Stimulated activated CD8-positive, alpha-beta memory T cell treated with anti-CD3 and anti-CD28 coated beads, Interleukin-4, amount 100 ng/mL, for 4 hours (primary cell): ENCODE results near the gene MARS1.
A peak's percentile ranks its signal among the peaks of the same experiment; 100 is the strongest.

ENCODE experiments used
- DNase-seq, 2 donors: peaks; one replicate each; pipeline ENCODE4 v3.0.0-alpha.2; 2020; ENCODE audit warnings: low read depth in 2 of 2, low spot score in 1 of 2

The MARS1 gene

DNA sequence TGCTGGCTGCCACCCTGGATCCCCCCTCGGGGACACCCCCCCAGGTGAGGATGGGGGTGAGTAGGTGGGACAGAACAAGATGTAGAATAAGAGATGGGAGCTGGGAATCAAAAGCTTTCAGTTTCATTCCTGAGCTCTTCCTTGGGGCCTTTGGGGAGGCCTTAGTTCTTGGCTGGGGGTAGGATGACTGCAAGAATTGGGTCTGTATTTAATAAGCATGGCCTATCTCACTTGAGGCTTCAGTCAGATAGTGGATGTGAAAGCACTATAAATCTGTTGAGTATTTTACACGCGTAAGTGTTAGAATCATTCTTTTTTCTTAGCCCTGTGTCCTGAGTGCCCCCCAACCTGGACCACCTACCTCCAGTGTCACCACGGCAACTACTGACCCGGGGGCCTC lies 39.3 kb downstream of the MARS1 start:
- DNase-seq, result no peak

DNA sequence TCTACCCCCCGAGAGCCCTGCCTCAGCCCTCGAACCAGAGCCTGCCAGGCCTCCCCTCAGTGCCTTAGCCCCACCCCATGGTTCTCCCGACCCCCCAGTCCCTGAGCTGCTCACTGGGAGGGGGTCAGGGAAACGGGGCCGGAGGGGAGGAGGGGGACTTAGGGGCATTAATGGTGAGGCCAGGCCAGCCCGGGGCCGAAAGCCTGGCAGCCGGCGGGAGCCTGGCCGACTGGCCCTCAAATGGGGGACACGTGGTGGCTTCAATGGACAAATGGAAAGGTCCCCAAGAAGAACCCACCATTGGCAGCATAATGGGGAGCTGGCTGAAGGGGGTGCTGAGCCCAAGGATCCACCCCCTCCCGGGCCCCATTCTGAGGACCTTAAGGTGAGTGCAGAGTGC lies 40.3 kb downstream of the MARS1 start:
- no peak for DNase-seq

DNA sequence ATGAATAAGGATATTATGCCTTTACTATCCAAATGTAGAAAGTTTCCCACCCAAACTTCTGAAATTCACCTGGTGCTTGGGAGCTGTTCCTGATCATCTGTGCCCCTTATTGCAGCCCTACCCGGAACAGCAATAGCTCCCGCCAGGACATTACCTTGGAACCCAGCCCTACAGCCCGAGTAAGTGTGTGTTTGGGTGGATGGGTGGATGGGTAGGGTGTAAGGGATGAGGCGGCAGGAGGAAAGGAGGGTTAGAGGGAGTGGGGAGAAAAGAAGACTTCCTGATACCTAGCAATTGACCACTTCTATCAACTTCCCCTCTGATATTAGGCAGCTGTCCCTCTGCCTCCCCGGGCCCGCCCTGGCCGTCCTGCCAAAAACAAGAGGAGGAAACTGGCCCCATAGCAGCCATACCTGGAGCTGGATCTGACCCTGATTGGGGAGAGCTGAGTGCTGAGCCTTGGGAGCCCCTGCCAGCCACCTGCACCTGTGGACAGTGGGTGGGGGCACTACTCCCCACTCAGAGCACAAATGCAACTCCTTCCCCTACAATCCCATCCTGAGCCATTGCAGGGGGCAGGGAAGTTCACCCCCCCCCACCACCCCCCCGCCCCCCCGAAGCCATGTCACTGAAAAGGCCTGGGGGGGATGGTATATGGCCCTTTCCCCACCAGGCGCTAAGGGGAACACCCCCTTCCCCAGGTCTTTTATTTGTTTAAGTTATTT lies 41.1 kb downstream of the MARS1 start:
- DNase-seq, result no peak

DNA sequence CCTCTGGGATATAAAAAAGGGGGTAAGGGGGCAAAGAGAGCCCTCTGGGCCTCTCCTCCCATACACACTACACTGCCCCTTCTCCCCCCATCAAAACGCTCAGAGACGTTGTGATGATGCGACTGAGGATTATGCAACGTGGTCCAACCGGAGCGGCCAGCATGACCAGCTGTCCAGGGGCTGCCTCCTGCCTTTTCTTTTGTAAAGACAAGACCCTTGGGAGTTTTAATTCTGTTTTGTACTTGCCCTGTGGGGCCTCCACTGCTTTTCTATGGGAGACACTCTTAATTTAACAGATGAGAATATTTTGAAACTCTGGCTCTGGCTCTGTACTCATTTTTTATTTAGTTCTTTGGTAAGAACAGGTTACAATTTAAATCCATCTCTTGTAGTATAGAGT lies 42.0 kb downstream of the MARS1 start:
- DNase-seq, result no peak

DNA sequence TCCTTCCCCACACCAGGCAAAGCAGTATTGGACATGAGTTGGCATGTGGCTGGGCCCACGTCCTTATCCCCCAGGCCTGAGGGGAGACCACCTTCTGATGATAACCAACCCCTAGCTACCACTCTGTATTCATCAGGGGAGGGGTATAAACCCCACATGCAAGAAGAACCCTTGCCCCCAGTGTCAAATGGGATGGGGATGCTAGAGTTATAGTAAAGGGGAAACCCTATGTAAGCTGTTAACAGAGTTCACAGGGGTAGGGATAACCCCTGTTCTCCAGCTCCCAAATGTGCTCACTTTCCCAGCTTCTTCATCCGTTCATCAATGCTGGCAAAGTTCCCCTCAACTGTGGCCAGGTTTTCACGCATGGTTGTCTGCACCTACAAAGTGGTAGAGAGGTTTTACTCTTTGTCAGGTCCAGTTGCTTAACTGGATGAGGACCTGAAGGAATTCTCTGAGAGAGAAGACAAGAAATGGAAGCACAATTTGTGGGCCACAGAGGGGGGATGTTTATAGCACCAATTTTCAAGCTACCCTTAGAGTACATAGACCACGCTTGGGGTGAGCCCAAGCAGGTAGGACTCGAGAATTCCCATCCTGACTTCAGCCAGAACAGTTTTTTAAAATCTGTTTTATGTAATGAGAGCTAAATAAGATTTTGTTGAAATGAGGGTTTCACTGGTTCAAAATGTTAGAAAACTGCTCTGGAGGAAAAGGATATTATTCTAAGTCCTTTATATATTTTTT lies 42.7 kb downstream of the MARS1 start:
- no peak for DNase-seq

DNA sequence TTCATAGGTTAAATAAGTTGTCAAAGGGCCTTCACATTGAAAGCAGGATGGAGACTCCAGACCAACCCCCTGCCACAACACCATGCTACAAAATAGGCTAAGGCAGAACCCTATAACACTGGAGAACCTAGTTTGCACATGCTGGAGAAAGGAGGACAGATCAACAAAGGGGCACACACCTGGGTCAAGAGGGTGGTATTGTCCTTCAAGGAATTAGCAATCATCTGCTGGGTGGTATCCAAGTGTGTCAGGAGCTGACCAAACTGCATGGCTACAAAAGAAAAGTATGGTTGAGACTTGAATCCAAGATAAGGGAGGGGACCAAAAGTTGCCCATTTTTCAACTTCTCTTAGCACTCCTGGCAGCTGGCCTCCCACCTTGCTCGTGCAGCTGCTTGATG lies 44.0 kb downstream of the MARS1 start:
- DNase-seq, result no peak

DNA sequence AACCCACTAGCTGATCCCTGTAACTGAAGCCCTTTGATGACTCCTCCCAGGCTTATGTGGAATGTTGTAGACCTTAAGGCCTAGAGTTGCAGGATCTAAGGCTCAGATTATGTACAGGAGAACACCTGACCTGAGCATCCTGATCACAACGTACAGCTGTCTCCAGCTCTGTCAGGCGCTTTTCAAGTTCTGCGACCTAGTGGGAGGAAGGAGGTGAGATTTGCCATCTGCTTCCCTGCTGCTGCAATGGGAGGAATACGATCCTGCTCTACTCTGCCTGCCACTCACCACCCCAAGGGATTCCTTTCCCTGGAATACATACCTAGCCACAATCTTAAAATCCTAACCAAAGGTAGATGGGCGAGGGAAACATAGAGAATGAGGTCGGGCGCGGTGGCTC lies 45.2 kb downstream of the MARS1 start:
- no peak for DNase-seq

DNA sequence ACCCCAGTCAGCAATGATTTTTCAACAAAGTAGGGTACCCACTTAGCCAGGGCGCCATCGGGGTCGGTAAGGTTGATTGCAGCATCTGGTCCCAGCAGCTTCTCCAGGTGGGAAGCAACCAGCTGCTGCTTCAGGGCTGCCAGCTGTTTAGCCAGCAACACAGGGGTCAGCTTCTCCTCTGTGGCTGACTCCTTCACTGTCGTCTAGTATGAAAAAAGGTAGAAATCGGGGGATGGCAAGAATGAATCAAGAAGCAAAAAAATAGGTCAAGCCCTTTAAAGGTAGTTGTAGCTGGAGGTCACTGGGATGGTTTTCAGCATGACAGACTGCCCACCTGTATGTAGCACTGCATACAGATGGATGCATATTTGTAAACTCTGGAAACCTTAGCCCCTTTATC lies 46.4 kb downstream of the MARS1 start:
- DNase-seq, result no peak

DNA sequence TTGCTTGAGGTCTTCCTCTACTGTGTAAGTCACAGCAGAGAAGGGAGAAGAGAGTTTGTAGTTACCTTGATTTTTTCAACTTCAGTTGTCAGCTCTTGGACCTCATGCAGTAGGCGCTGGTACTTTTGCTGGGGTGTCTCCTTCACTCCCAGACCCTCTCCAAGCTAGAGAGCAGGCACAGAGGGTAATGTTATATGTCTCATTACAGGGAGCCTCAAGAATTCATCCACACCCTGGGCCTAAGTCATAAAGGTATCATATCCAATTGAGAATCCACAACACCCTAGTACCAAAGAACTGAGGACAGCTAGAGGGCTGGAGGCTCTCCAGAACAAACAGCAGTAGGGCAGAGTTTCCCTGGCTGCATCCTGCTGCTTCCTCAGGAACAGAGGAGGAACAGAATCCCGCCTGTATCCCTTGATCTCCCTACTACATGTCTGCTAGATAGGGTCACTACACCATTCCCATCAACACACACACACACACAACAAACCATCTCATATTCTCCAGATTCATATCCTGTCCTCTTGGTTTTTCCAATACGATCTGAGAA lies 47.2 kb downstream of the MARS1 start:
- no peak for DNase-seq

DNA sequence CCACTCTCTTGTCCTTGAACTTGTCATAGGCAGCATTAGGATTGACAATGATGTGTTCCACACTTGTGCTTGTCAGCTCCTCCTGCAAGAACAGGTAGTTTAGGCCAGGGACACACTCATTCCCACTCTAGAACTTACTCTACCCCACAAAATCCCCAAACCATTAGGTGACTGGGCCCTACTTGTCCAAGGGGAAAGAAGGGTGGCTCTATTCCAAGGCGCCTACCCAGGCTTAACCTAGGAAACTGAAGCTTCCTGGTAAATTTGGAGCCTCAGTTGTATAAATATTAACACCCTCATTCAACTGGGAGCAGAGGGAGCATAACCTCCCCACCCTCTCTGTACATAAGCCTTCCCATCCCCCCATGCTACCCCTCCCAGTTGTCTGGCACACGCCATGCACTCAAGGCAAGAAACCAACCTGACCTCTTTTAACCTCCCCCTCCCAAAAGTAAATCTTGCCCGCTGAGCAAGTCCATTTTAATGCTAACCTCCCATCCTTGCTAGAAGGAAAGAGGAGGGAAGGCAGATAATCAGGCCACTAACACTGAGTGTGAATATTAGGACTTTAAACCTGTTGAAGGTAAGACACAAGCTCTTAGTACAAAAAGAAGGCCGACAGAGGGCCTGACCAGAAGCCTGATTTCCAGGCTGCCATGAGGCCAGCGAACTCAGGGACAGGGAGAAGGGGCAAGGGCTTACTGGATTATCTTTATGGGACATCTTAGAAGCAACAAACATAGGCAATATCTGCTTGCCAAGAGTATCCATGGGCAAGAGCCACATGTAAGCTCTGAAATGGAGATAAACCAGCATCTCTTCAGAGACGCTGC lies 48.1 kb downstream of the MARS1 start:
- no peak for DNase-seq

DNA sequence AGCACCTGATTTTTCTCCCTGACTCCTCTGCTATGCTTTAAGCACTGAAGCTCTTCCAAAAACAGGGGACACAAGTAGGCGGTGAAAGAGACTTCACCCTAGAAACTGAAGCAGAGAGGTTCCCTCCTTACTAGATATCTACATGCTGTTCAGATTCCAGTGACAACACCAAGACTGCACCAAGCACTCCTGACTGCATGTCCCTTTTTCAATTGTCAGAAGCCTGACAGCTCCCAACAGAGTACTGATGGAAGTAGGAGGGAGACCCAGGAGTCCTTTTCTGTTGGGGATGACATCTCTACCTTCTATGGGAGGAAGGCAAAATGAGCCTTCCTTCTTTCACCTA lies 48.7 kb downstream of the MARS1 start:
- DNase-seq, result no peak

DNA sequence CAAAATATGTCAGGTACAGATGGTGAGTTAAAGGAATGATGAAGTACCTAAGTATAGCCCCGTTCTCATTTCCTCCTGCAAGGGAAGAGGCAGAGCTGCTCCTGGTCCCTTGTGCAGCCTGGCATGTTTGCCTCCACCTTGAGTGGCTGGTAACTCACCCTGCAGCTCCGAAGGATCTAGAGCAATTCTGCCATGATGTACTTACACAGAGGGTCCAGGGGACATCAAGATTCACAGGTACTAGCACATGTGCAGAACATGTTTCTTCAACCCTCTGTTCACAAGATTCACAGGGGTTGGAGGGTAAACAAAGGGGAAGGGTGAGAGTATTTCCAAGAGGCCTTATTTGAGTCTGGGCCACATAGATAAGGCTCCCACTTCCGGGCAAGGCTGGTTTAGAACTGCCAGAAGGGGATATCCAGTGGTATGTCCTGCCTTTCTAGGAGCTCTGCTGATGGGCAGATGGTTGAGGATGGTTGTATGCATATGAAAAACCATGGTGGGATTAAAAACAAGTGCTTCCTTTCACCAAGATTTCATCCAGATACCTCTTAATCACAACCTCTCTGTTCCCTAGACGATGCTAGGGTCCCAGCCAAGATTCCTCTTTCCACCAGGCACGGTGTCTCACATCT lies 51.4 kb downstream of the MARS1 start:
- no peak for DNase-seq

DNA sequence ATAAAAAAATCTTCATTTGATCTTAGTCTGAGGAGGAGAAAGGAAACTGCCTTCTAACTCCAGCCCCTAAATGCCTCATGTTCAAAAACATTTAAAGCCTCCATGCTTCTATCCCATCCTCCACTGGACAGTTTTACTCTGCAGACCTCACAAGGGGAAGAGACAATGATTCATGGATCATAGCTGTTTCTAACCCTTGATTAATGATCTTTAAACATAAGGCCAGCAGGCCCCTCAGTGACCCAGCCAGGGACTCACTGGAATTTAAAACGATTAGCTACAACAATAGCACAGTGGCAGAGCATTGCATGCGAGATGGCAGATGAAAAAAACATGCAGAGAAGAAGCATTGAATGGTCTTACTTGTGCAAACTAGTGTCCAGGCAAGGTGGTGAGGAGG lies 53.1 kb downstream of the MARS1 start:
- DNase-seq, result no peak

DNA sequence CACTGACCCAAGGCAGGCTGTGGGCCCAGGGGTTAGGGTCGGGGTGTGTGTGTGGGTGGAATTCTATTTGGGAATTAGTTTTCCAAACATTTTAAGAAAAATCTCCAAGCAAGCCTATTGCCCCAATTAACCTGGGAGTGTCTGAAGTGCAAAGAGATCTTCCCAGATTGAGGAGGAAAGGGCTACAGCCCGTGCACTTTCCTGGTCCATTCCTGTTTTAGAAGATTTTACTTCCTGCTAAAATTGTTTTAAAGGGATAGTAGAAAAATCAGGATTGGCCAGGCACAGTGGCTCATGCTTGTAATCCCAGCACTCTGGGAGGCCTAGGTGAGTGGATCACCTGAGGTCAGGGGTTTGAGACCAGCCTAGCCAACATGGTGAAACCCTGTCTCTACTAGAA lies 53.8 kb downstream of the MARS1 start:
- no peak for DNase-seq

DNA sequence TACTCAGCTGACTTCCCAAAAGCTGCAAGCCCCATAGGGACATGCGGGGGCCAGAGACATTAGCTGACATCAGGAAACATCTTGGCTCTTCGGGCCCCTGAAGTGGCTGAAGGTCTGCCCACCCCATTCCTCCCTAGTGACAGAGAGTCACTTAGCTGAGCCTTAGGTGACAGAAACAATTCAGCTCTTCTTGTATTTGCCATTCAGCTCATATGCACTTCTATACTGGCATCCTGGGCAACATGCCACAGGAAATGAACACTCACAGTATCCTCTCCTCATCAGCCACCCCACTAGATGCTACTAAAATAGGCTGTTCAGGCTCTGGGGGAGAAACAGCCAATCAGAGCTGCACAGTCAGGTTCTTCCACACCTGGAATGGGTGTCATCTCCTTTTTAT lies 55.7 kb downstream of the MARS1 start:
- no peak for DNase-seq

DNA sequence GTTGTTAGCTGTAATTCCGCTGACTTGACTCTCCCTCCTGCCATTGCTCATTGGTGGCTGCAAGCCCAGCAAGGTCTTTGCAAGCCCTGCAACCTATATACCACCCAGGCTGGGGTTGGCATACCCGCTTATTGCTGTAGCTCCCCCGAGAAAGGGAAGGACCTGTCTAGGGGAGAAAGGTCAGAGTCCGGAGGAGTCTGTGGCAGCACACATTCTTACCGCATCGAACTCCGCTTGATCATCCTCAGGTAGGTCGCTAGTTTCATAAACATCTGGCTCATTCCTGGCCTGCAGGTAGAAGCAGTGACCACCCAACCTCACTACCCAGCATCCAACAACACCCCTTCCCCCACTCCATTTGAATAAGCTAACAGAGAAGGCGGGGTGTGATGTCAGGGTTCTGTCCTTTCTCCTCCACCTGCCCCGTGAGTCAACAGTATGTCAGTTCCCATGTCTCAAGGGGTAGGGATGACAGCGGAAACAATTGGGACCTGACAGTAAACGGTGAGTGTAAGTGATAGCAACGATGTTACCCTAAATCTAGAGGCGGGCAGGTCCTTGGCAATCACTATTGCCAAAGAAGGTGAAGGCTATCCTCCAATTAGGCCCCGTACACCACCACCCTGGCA lies 58.1 kb downstream of the MARS1 start:
- no peak for DNase-seq

DNA sequence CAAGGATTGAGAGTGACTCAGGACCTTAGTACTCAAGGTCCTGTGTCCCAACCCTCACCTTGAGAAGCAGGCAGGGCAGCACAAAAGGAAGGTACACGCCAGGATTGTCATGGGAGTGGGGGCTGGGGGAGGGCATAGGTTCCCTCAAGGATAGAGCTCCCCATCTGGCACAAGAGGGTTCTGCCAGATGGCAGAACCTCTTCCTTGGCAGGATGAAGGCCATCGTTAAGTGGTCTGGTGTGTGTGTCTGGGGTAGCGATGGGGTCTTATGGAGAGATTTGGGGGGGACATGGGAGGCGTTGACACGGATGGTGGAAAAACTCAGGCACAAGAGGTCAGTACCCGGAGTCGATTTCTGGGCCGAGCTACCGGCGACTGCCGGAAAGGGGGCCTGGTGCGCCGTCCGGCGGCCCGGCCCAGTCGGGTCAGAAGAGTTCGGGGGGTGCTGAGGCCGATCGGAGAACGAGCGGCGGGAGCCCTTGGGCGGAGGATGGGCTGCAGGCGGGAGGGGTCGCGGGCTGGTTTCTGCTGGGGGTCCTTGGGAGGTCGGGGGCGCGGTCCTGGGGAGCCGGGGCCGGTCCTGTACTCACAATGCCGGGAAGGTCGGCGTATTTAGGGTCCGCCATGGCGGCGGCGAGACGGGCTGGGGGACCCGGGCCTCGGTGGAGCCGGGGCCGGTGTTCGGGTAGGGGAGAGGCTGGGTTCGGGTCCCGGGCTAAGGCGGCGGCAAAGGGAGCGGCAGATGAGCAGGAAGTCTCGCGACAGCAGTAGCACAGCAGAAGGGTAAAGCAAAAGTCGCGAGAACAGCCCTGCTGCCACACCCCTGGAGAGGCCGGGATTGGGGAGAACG lies 58.8 kb downstream of the MARS1 start, which contains the start of gene DCTN2:
DCTN2 (minus strand) TSS at position 755 of the 850 bp plus-strand sequence; CDS start at position 626, 129 bp downstream.
- peak; percentile 76 to 90 for DNase-seq

DNA sequence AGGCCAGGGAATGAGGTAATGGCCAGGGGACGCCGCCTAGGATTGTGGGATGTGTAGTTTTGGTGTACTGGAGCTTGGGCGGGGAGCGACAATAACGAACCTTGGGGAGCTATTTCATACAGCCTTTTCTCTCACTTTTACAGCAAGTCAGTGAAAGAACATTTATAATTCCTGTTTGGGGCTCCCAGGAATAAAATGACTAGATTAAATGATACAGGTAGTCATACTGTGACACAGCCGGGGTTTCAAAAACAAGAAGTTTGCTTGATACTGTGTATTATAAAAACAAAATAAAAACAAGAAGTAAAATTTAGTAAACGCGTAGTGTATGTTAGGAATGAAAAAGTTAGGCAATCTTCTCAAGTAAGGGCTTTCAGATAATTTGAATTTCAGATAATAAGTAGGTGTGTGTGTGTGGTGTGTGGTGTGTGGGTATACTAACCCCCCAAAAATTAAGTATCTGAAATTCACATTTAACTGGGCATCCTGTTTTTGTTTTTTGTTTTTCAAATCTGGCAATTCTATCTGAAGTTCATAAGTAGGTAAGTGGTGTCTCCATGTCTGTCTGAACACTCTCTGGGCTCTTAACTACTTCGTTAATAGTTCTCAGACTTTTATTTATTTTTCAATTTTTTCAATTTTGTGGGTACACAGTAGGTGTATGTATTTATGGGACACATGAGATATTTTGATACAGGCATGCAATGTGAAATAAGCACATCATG lies 59.6 kb downstream of the MARS1 start:
- no peak for DNase-seq

DNA sequence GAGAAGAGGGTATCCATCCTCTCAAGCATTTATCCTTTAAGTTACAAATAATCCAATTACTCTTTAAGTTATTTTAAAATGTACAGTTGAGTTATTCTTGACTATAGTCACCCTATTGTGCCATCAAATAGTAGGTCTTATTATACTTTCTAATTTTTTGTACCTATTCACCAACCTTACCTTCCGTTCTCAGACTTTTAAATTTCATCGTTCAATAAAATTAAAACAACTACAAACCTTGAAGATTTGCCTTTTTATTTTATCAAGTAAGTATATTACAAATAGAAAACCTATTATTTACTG lies 60.1 kb downstream of the MARS1 start:
- no peak for DNase-seq
